Measurements from ENCODE around the gene BCL2.

BCL2 gene

GRCh38 chr18:63089041-63089440 lies 230.5 kb downstream of the BCL2 start:
- no peak overlapping the region for H3K4me3 ChIP-seq (ENCODE audit: low read depth, low read length)
- no peak for TF ChIP-seq CTCF (IDR thresholded peaks at IDR 0.05; ENCODE audit: insufficient read depth, low read depth, low read length, missing control alignments)

GRCh38 chr18:63088262-63088661 lies 231.3 kb downstream of the BCL2 start:
- TF ChIP-seq CTCF (IDR thresholded peaks at IDR 0.05; ENCODE audit: insufficient read depth, low read depth, low read length, missing control alignments), result no peak
- DNase-seq (ENCODE audit: low read depth), result no peak
- H3K4me3 ChIP-seq (ENCODE audit: low read depth, low read length), result no peak overlapping the region

More at GRCh38 chr18:63089041-63089440, 230.5 kb downstream of the BCL2 start:
- no peak for DNase-seq (ENCODE audit: low read depth)

GRCh38 chr18:63087421-63088230 lies 231.9 kb downstream of the BCL2 start:
- TF ChIP-seq CTCF (IDR thresholded peaks at IDR 0.05; ENCODE audit: insufficient read depth, low read depth, low read length, missing control alignments), result no peak
- H3K4me3 ChIP-seq (ENCODE audit: low read depth, low read length), result no peak overlapping the region
- DNase-seq (ENCODE audit: low read depth), result no peak

- no peak for DNase-seq (ENCODE audit: low read depth)
- TF ChIP-seq CTCF (IDR thresholded peaks at IDR 0.05; ENCODE audit: insufficient read depth, low read depth, low read length, missing control alignments), result no peak
- no peak overlapping the region for H3K4me3 ChIP-seq (ENCODE audit: low read depth, low read length)
These were observed 234.0 kb downstream of the BCL2 start for GRCh38 chr18:63085611-63086010.

GRCh38 chr18:63084219-63084618 lies 235.3 kb downstream of the BCL2 start:
- H3K4me3 ChIP-seq (ENCODE audit: low read depth, low read length), result no peak overlapping the region

GRCh38 chr18:63083555-63083954 lies 236.0 kb downstream of the BCL2 start:
- DNase-seq (ENCODE audit: low read depth), result no peak
- no peak for TF ChIP-seq CTCF (IDR thresholded peaks at IDR 0.05; ENCODE audit: insufficient read depth, low read depth, low read length, missing control alignments)
- H3K4me3 ChIP-seq (ENCODE audit: low read depth, low read length), result no peak overlapping the region

More at GRCh38 chr18:63084219-63084618, 235.3 kb downstream of the BCL2 start:
- TF ChIP-seq CTCF (IDR thresholded peaks at IDR 0.05; ENCODE audit: insufficient read depth, low read depth, low read length, missing control alignments), result no peak
- no peak for DNase-seq (ENCODE audit: low read depth)
